GM18907 (cell line): Measurements from ENCODE around the gene LIMK1.

Source experiments
- ATAC-seq: cut with Tn5 transposase; IDR thresholded peaks from one replicate; pipeline ENCODE4 v1.9.1; 2021; ENCODE audit warnings: mild to moderate bottlenecking, moderate library complexity; ENCODE audit not compliant: unreplicated experiment

LIMK1 gene

GRCh38 chr7:74053589-74054186, 29.9 kb upstream of the LIMK1 start:
- ATAC-seq, result no peak

- no peak for ATAC-seq
Measured at GRCh38 chr7:74056096-74056915, 27.3 kb upstream of the LIMK1 start.

- ATAC-seq, result no peak
Measured at GRCh38 chr7:74057216-74057925, 26.2 kb upstream of the LIMK1 start.

- no peak for ATAC-seq
Measured at GRCh38 chr7:74057987-74058386, 25.6 kb upstream of the LIMK1 start.

GRCh38 chr7:74058486-74058885, 25.1 kb upstream of the LIMK1 start:
- ATAC-seq, result no peak

GRCh38 chr7:74059037-74059436, 24.6 kb upstream of the LIMK1 start:
- ATAC-seq, result no peak

GRCh38 chr7:74059681-74060588, 23.7 kb upstream of the LIMK1 start:
- no peak for ATAC-seq

- ATAC-seq, result no peak
Measured at GRCh38 chr7:74061840-74062539, 21.6 kb upstream of the LIMK1 start.

- no peak for ATAC-seq
Measured at GRCh38 chr7:74063223-74063641, 20.4 kb upstream of the LIMK1 start.

GRCh38 chr7:74063646-74064045, 20.0 kb upstream of the LIMK1 start:
- no peak for ATAC-seq

- ATAC-seq, result no peak
Measured at GRCh38 chr7:74064696-74065095, 18.9 kb upstream of the LIMK1 start.

- no peak for ATAC-seq
Measured at GRCh38 chr7:74066626-74067025, 17.0 kb upstream of the LIMK1 start.

- no peak for ATAC-seq
Measured at GRCh38 chr7:74068378-74069085, 15.1 kb upstream of the LIMK1 start.

- no peak for ATAC-seq
Measured at GRCh38 chr7:74069086-74069541, 14.5 kb upstream of the LIMK1 start.

GRCh38 chr7:74069790-74070618, 13.6 kb upstream of the LIMK1 start:
- ATAC-seq, result no peak

- ATAC-seq, result no peak
Measured at GRCh38 chr7:74070619-74070921, 13.0 kb upstream of the LIMK1 start.

- no peak for ATAC-seq
Measured at GRCh38 chr7:74071121-74071520, 12.5 kb upstream of the LIMK1 start.

- ATAC-seq, result no peak
Measured at GRCh38 chr7:74074770-74075169, 8.8 kb upstream of the LIMK1 start.

GRCh38 chr7:74078461-74078860, 5.1 kb upstream of the LIMK1 start:
- no peak for ATAC-seq
